ENCODE results near the gene TMEM141. TPM values are rescaled to one million over a fixed set of nuclear protein-coding genes. Genes with fewer than 3 reads are reported as not detected.
A peak's percentile ranks its signal among the peaks of the same experiment; 100 is the strongest.

The TMEM141 gene
- total and polyA plus RNA-seq, 10 of the 15 experiments (the other 5 are each of a cell fraction or from before 2014, with no cell fraction given), result 7.8 to 48.6 (median 34.4) TPM

DNA sequence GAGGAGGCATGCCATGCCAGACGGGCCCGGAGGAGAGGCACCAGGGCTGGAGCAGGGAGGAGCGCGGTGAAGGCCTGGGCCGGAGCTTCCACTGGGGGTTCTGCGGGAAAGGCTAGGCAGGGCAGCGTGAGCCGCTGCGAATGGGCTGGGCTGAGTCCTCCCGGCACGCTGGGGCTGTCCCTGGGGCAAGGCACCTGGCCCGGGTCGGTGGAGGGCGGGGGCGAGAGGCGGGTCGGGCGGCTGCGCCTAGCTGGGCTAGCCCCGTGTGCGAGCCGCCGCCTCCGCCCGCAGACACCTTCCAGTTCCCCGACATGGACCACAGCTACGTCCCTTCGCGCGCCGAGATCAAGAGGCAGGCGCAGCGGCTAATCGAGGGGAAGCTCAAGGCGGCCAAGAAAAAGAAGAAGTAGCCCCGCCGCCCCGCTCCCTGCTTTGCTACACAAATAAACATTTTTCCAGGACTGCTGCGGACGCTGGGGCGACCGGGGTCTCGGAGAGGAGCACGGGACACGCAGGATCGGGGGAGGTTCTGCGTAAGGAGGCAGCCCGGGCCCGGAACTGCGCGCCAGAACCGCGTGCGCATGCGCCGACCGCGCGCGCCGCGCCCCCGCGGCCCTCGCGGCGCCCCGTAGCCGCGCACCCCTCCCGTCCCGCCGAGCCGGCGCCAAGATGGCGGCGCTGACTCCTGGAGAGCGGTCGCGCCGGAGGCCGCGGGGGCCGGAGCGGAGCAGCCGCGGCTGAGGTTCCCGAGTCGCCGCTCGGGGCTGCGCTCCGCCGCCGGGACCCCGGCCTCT is 16.3 kb downstream of the TMEM141 start, which contains the start of gene RABL6 (continued):
- TF ChIP-seq, protein P1, sequence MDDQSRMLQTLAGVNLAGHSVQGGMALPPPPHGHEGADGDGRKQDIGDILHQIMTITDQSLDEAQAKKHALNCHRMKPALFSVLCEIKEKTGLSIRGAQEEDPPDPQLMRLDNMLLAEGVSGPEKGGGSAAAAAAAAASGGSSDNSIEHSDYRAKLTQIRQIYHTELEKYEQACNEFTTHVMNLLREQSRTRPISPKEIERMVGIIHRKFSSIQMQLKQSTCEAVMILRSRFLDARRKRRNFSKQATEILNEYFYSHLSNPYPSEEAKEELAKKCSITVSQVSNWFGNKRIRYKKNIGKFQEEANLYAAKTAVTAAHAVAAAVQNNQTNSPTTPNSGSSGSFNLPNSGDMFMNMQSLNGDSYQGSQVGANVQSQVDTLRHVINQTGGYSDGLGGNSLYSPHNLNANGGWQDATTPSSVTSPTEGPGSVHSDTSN (IDR thresholded peaks at IDR 0.05; ENCODE audit: insufficient replicate concordance, low read depth, low read length), result no peak
- TF ChIP-seq, protein P2, sequence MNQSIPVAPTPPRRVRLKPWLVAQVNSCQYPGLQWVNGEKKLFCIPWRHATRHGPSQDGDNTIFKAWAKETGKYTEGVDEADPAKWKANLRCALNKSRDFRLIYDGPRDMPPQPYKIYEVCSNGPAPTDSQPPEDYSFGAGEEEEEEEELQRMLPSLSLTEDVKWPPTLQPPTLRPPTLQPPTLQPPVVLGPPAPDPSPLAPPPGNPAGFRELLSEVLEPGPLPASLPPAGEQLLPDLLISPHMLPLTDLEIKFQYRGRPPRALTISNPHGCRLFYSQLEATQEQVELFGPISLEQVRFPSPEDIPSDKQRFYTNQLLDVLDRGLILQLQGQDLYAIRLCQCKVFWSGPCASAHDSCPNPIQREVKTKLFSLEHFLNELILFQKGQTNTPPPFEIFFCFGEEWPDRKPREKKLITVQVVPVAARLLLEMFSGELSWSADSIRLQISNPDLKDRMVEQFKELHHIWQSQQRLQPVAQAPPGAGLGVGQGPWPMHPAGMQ (IDR thresholded peaks at IDR 0.05; ENCODE audit: borderline replicate concordance), result no peak
- no peak for TF ChIP-seq NFXL1 (IDR thresholded peaks at IDR 0.05; ENCODE audit: borderline replicate concordance)
- no peak for TF ChIP-seq NFYB (IDR thresholded peaks at IDR 0.05; ENCODE audit: insufficient read depth, low read depth, low read length)
- TF ChIP-seq NR2C1 (IDR thresholded peaks at IDR 0.05), result peak; percentile 51; the same call in 1 of the 2 replicates
- no peak for TF ChIP-seq CHD1 (IDR thresholded peaks at IDR 0.05; ENCODE audit: low read depth, low read length)
- TF ChIP-seq YY1 (IDR thresholded peaks at IDR 0.05; ENCODE audit: low read depth, low read length), result peak; percentile 96
- TF ChIP-seq RELA (IDR thresholded peaks at IDR 0.05; ENCODE audit: borderline replicate concordance, partially characterized antibody), result no peak
- TF ChIP-seq RCOR1 (conservative IDR thresholded peaks at IDR 0.05; ENCODE audit: low read depth, low read length), result no peak
- TF ChIP-seq, protein P3, sequence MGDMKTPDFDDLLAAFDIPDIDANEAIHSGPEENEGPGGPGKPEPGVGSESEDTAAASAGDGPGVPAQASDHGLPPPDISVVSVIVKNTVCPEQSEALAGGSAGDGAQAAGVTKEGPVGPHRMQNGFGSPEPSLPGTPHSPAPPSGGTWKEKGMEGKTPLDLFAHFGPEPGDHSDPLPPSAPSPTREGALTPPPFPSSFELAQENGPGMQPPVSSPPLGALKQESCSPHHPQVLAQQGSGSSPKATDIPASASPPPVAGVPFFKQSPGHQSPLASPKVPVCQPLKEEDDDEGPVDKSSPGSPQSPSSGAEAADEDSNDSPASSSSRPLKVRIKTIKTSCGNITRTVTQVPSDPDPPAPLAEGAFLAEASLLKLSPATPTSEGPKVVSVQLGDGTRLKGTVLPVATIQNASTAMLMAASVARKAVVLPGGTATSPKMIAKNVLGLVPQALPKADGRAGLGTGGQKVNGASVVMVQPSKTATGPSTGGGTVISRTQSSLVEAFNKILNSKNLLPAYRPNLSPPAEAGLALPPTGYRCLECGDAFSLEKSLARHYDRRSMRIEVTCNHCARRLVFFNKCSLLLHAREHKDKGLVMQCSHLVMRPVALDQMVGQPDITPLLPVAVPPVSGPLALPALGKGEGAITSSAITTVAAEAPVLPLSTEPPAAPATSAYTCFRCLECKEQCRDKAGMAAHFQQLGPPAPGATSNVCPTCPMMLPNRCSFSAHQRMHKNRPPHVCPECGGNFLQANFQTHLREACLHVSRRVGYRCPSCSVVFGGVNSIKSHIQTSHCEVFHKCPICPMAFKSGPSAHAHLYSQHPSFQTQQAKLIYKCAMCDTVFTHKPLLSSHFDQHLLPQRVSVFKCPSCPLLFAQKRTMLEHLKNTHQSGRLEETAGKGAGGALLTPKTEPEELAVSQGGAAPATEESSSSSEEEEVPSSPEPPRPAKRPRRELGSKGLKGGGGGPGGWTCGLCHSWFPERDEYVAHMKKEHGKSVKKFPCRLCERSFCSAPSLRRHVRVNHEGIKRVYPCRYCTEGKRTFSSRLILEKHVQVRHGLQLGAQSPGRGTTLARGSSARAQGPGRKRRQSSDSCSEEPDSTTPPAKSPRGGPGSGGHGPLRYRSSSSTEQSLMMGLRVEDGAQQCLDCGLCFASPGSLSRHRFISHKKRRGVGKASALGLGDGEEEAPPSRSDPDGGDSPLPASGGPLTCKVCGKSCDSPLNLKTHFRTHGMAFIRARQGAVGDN (IDR thresholded peaks at IDR 0.05), result peak; percentile 71
- TF ChIP-seq, protein P4, sequence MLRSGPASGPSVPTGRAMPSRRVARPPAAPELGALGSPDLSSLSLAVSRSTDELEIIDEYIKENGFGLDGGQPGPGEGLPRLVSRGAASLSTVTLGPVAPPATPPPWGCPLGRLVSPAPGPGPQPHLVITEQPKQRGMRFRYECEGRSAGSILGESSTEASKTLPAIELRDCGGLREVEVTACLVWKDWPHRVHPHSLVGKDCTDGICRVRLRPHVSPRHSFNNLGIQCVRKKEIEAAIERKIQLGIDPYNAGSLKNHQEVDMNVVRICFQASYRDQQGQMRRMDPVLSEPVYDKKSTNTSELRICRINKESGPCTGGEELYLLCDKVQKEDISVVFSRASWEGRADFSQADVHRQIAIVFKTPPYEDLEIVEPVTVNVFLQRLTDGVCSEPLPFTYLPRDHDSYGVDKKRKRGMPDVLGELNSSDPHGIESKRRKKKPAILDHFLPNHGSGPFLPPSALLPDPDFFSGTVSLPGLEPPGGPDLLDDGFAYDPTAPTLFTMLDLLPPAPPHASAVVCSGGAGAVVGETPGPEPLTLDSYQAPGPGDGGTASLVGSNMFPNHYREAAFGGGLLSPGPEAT (IDR thresholded peaks at IDR 0.05; ENCODE audit: low read depth), result no peak
- TF ChIP-seq RAD21 (IDR thresholded peaks at IDR 0.05; ENCODE audit: insufficient read depth, low read depth, low read length), result no peak
- no peak for TF ChIP-seq POU2F2 (IDR thresholded peaks at IDR 0.05; ENCODE audit: borderline replicate concordance, low read depth, low read length)
- no peak for TF ChIP-seq JUNB (IDR thresholded peaks at IDR 0.05)
- no peak for TF ChIP-seq TCF7 (IDR thresholded peaks at IDR 0.05; ENCODE audit: borderline replicate concordance)
- TF ChIP-seq, protein P5, sequence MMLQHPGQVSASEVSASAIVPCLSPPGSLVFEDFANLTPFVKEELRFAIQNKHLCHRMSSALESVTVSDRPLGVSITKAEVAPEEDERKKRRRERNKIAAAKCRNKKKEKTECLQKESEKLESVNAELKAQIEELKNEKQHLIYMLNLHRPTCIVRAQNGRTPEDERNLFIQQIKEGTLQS (IDR thresholded peaks at IDR 0.05; ENCODE audit: borderline replicate concordance, extremely low read depth, low read depth, low read length), result no peak
- TF ChIP-seq, protein P6, sequence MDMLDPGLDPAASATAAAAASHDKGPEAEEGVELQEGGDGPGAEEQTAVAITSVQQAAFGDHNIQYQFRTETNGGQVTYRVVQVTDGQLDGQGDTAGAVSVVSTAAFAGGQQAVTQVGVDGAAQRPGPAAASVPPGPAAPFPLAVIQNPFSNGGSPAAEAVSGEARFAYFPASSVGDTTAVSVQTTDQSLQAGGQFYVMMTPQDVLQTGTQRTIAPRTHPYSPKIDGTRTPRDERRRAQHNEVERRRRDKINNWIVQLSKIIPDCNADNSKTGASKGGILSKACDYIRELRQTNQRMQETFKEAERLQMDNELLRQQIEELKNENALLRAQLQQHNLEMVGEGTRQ (IDR thresholded peaks at IDR 0.05; ENCODE audit: borderline replicate concordance, low read depth, low read length), result no peak
- peak in 1 of 2 experiments; percentile 40; a peak in 1 of 4 replicates for TF ChIP-seq IKZF2 (IDR thresholded peaks at IDR 0.05)
- 0 out of 2 replicates have a peak, but pooled peaks have one; percentile 23 for TF ChIP-seq NR2F1 (conservative IDR thresholded peaks at IDR 0.05)
- no peak for TF ChIP-seq FOS (IDR thresholded peaks at IDR 0.05; ENCODE audit: borderline replicate concordance, extremely low read depth, insufficient read length)
